DOHH2 (cell line): ENCODE measurements around the gene SIPA1L3.

Experiments used
- H3F3A ChIP-seq: fragments of 200-600 bp; sonication (generic), shearing (Covaris generic); 2 replicates; pipeline ENCODE4 v1.6.0; 2016; ENCODE audit warnings: antibody characterized with exemption, mild to moderate bottlenecking; ENCODE audit not compliant: control insufficient read depth, insufficient read depth
- H3K27ac ChIP-seq: fragments of 200-600 bp; sonication (generic); 2 replicates; pipeline ENCODE4 v1.5.1; 2014; ENCODE audit warnings: low read depth, mild to moderate bottlenecking, low read length, moderate library complexity
- H3K27me3 ChIP-seq: fragments of 200-600 bp; sonication (generic); 2 replicates; pipeline ENCODE4 v1.6.1; 2014; ENCODE audit warnings: mild to moderate bottlenecking, low read length, mixed read lengths; ENCODE audit not compliant: control insufficient read depth
- H3K36me3 ChIP-seq: fragments of 200-600 bp; sonication (generic); 2 replicates; pipeline ENCODE4 v1.6.1; 2014; ENCODE audit warnings: mild to moderate bottlenecking, low read length, moderate library complexity, mixed read lengths; ENCODE audit not compliant: control insufficient read depth
- H3K4me1 ChIP-seq: fragments of 200-600 bp; sonication (generic); 2 replicates; pipeline ENCODE4 v1.6.1; 2014; ENCODE audit warnings: mild to moderate bottlenecking, low read length, mixed read lengths; ENCODE audit not compliant: control insufficient read depth
- H3K4me2 ChIP-seq: fragments of 200-600 bp; sonication (generic); 2 replicates; pipeline ENCODE4 v1.6.0; 2014; ENCODE audit warnings: mild to moderate bottlenecking, low read length, moderate library complexity
- H3K4me3 ChIP-seq: fragments of 200-600 bp; sonication (generic); 2 replicates; pipeline ENCODE4 v1.5.1; 2014; ENCODE audit warnings: mild to moderate bottlenecking, low read length, mixed read lengths
- H3K79me2 ChIP-seq: fragments of 200-600 bp; sonication (generic); 2 replicates; pipeline ENCODE4 v1.6.1; 2014; ENCODE audit warnings: mild to moderate bottlenecking, low read length, mixed read lengths; ENCODE audit not compliant: control insufficient read depth
- H3K9me2 ChIP-seq: fragments of 200-600 bp; sonication (generic); replicated peaks from 2 replicates; pipeline ENCODE4 v1.6.1; 2014; ENCODE audit warnings: mild to moderate bottlenecking, low read length, mixed read lengths; ENCODE audit not compliant: control insufficient read depth
- H3K9me3 ChIP-seq: fragments of 200-600 bp; sonication (generic); 2 replicates; pipeline ENCODE4 v1.6.1; 2014; ENCODE audit warnings: antibody characterized with exemption, low read length, mixed read lengths; ENCODE audit not compliant: control insufficient read depth, insufficient read depth
- H4K20me1 ChIP-seq: fragments of 200-600 bp; sonication (generic); 2 replicates; pipeline ENCODE4 v1.6.0; 2014; ENCODE audit warnings: low read depth, mild to moderate bottlenecking, antibody characterized with exemption, low read length, moderate library complexity; ENCODE audit not compliant: control insufficient read depth, insufficient read depth
- CTCF ChIP-seq: fragments of 200-600 bp; sonication (generic); IDR thresholded peaks from one replicate; pipeline ENCODE4 v1.5.1; 2014; ENCODE audit warnings: antibody characterized with exemption, mild to moderate bottlenecking, low read depth, low read length; ENCODE audit not compliant: poor library complexity, severe bottlenecking
- EZH2phosphoT487 ChIP-seq: fragments of 200-600 bp; sonication (generic); IDR thresholded peaks from 2 replicates; pipeline ENCODE4 v1.6.1; 2017; ENCODE audit warnings: borderline replicate concordance, mild to moderate bottlenecking, antibody characterized with exemption, low read length, moderate library complexity, mixed read lengths

Gene SIPA1L3

GRCh38 chr19:38172001-38172400 is 265.0 kb downstream of the SIPA1L3 start:
- no peaks in the 10 kb centered on the region for H3K4me1 ChIP-seq
- H3K9me2 ChIP-seq = no peaks in the 10 kb centered on the region
- H3K79me2 ChIP-seq = no peaks in the 10 kb centered on the region
- no peaks in the 10 kb centered on the region for H3K9me3 ChIP-seq
- H3K4me3 ChIP-seq = no peak overlapping the region
- H3F3A ChIP-seq = no peaks in the 10 kb centered on the region
- no peak overlapping the region for H3K27ac ChIP-seq
- peaks cover 2% of the 10 kb centered on the region; the same call in 1 of the 2 replicates for H3K36me3 ChIP-seq
- TF ChIP-seq CTCF = no peak
- TF ChIP-seq EZH2phosphoT487 = no peak
- no peak overlapping the region for H3K4me2 ChIP-seq
- H3K27me3 ChIP-seq = no peaks in the 10 kb centered on the region
- no peaks in the 10 kb centered on the region for H4K20me1 ChIP-seq

- Histone ChIP-seq H3K36me3 (no peaks in the 10 kb centered on the region; the same call in 1 of the 2 replicates), H3K9me2 (no peaks in the 10 kb centered on the region), H3K79me2 (no peaks in the 10 kb centered on the region), H3K4me3 (no peak overlapping the region), H3K4me2 (no peak overlapping the region), H3K27ac (no peak overlapping the region), H3K4me1 (no peaks in the 10 kb centered on the region), H3K27me3 (no peaks in the 10 kb centered on the region), H3F3A (no peaks in the 10 kb centered on the region), H3K9me3 (no peaks in the 10 kb centered on the region), H4K20me1 (no peaks in the 10 kb centered on the region)
- no peak for TF ChIP-seq CTCF
- no peak for TF ChIP-seq EZH2phosphoT487
Observed at GRCh38 chr19:38173291-38174041, 266.5 kb downstream of the SIPA1L3 start.

GRCh38 chr19:38175422-38175821 is 268.4 kb downstream of the SIPA1L3 start:
- H3K4me1 ChIP-seq = no peaks in the 10 kb centered on the region
- no peak overlapping the region for H3K27ac ChIP-seq
- no peaks in the 10 kb centered on the region for H3K27me3 ChIP-seq
- no peaks in the 10 kb centered on the region; the same call in 1 of the 2 replicates for H3K9me3 ChIP-seq
- TF ChIP-seq CTCF (no peak), EZH2phosphoT487 (no peak)
- H3F3A ChIP-seq = no peaks in the 10 kb centered on the region
- H4K20me1 ChIP-seq = no peaks in the 10 kb centered on the region
- no peak overlapping the region for H3K4me2 ChIP-seq
- H3K9me2 ChIP-seq = no peaks in the 10 kb centered on the region
- H3K79me2 ChIP-seq = no peaks in the 10 kb centered on the region
- no peaks in the 10 kb centered on the region; the same call in 1 of the 2 replicates for H3K36me3 ChIP-seq
- no peak overlapping the region for H3K4me3 ChIP-seq
